ENCODE measurements around the gene RERE. TPM values are rescaled to one million over a fixed set of nuclear protein-coding genes. Genes with fewer than 3 reads are reported as not detected.
A peak's percentile ranks its signal among the peaks of the same experiment; 100 is the strongest.

RERE gene
- total RNA-seq, 2 donors from 2014 or later = 74.5 to 128 TPM

DNA sequence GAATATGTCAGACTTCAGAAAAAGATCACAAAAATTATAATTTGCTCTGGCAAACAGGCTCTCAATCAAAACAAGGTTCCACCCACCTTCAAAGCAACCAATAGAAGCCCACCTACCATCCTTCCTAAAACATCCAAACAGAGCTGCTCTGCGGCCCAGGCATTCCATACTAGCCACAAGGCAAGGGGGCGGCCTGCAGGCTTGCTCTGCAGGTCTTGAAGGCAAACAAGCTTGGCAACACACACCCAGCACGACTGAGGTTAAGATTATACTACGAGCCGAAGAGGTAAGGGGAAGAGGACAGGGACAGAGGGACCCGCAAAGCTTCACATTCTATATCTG lies 292.3 kb downstream of the RERE start:
- Histone ChIP-seq H3K9me3 (no peaks in the 10 kb centered on the region), H3K4me1 (peaks cover 26% of the 10 kb centered on the region), H3K27me3 (no peaks in the 10 kb centered on the region), H3K27ac (peak overlapping the region; percentile 60 to 84 (median 74)), H3K36me3 (replicated peaks in 1 of 2; ENCODE audit: insufficient read depth in 1 of 2, low read depth in 2 of 2) (no peaks in the 10 kb centered on the region), H3K4me3 (peak overlapping the region in 1 of 2 donors; percentile 4)
- intact Hi-C loops (cut with DNase I) = no loop called here
- peak; percentile 4 for ATAC-seq
- DNase-seq = peak in 2 of 4 donors; percentile 18 to 36
- TF ChIP-seq POLR2A (IDR thresholded peaks at IDR 0.05) = no peak
- WGBS, 2 donors = 3 to 10% methylated on average over 6 of the region's 6 CpGs

DNA sequence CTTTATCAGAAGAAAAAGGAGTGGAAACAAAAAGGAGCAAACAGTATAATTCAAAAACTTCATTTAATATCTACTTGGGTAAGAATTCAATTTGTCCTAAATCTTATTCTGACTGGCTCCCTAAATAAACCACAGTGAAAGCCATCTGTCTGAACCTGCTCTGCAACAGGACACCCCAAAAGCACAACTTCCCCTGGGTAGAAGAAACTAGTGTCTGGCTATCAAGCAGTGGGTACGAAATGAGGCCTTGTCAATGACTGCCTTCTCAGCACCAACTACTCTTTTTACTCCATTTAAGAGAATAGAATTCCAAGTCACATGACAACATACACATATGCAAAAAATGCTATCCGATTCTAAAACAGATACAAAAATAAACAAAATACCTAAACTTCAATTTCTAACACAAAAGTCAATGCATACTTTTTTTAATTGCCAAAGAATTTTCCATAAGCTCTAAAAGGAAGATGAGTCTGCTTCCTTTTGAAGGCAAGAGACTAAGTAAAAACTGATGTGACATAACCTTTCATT lies 292.7 kb downstream of the RERE start:
- TF ChIP-seq POLR2A (IDR thresholded peaks at IDR 0.05) = no peak
- TF ChIP-seq, protein P1, sequence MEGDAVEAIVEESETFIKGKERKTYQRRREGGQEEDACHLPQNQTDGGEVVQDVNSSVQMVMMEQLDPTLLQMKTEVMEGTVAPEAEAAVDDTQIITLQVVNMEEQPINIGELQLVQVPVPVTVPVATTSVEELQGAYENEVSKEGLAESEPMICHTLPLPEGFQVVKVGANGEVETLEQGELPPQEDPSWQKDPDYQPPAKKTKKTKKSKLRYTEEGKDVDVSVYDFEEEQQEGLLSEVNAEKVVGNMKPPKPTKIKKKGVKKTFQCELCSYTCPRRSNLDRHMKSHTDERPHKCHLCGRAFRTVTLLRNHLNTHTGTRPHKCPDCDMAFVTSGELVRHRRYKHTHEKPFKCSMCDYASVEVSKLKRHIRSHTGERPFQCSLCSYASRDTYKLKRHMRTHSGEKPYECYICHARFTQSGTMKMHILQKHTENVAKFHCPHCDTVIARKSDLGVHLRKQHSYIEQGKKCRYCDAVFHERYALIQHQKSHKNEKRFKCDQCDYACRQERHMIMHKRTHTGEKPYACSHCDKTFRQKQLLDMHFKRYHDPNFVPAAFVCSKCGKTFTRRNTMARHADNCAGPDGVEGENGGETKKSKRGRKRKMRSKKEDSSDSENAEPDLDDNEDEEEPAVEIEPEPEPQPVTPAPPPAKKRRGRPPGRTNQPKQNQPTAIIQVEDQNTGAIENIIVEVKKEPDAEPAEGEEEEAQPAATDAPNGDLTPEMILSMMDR (IDR thresholded peaks at IDR 0.05) = no peak
- peak overlapping the region in 3 of 4 donors; percentile 64 to 84 (median 83) for H3K27ac ChIP-seq
- no peaks in the 10 kb centered on the region for H3K36me3 ChIP-seq (replicated peaks in 1 of 2; ENCODE audit: insufficient read depth in 1 of 2, low read depth in 2 of 2)
- peak overlapping the region in 1 of 2 donors; percentile 8 for H3K4me3 ChIP-seq
- H3K4me1 ChIP-seq = peaks cover 26% of the 10 kb centered on the region
- intact Hi-C loops (cut with DNase I) = no loop called here
- H3K27me3 ChIP-seq = no peaks in the 10 kb centered on the region
- no peaks in the 10 kb centered on the region for H3K9me3 ChIP-seq
- 41 to 52% methylated on average over 2 of the region's 2 CpGs for WGBS, 2 donors
- DNase-seq (no peak), ATAC-seq (no peak)

DNA sequence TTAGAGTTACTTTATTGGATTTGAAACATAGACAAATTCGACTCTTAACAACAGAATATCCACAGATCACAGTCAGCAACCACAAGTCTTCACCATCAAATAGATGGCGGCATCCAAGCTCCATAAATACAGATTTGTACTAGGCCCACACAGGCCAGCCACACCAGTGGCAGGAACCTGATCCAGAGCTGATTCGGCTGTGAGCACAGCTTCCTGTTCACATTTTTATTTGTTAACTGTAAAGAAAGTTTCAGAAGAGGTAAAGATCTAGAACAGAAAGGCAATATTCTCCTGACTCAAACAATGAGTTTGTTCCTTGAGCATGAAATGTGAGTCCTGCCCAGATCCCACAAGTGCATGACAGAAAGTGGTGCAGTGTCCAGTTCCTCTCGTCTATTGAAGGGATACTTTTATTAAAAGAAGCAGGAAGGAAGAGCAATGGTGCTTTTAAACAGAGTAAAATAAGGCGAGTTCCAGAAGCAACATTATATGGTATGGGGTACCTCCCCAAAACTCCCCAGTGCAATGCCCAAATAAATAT lies 293.7 kb downstream of the RERE start:
- peaks cover 26% of the 10 kb centered on the region for H3K4me1 ChIP-seq
- H3K36me3 ChIP-seq (replicated peaks in 1 of 2; ENCODE audit: insufficient read depth in 1 of 2, low read depth in 2 of 2) = no peaks in the 10 kb centered on the region
- no peak overlapping the region for H3K4me3 ChIP-seq
- ATAC-seq (no peak), DNase-seq (no peak)
- H3K27me3 ChIP-seq = no peaks in the 10 kb centered on the region
- H3K27ac ChIP-seq = no peak overlapping the region
- no peaks in the 10 kb centered on the region for H3K9me3 ChIP-seq
- 68 to 78% methylated on average over 5 of the region's 5 CpGs for WGBS, 2 donors
- no peak for TF ChIP-seq POLR2A (IDR thresholded peaks at IDR 0.05)
- TF ChIP-seq, protein P1 (IDR thresholded peaks at IDR 0.05) = no peak
- intact Hi-C loops (cut with DNase I) = no loop called here

DNA sequence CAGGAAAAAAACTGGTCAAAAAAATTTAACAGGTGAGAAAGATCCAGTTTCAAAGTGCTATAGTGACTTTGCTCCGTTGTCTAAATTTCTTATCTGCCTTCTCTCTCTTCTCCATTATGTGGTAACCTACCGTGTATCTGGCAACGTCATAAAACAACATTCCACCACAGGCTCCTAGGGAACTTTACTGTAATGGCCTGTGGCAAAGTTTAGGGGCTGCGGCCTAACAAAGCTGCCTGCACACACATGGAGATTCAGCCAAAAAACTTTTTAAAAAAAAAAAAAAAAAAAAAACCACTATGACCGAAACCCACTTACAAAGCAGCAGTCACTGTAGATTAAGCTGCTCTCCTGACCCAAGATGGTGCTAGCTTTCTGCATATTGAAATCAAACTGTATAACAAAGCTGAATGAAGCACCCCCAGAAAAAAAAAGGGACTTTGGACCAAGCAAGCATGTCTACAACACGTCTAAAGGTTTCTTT lies 296.9 kb downstream of the RERE start:
- H3K9me3 ChIP-seq = no peaks in the 10 kb centered on the region
- WGBS, 2 donors = 53 to 64% methylated on average over 6 of the region's 6 CpGs
- DNase-seq (no peak), ATAC-seq (no peak)
- H3K36me3 ChIP-seq (replicated peaks in 1 of 2; ENCODE audit: insufficient read depth in 1 of 2, low read depth in 2 of 2) = no peaks in the 10 kb centered on the region
- intact Hi-C loops (cut with DNase I) = no loop called here
- no peak overlapping the region for H3K27ac ChIP-seq
- no peak overlapping the region for H3K4me3 ChIP-seq
- H3K27me3 ChIP-seq = no peaks in the 10 kb centered on the region
- TF ChIP-seq, protein P1 (IDR thresholded peaks at IDR 0.05) = no peak
- no peak for TF ChIP-seq POLR2A (IDR thresholded peaks at IDR 0.05)
- H3K4me1 ChIP-seq = peaks cover 33% of the 10 kb centered on the region

DNA sequence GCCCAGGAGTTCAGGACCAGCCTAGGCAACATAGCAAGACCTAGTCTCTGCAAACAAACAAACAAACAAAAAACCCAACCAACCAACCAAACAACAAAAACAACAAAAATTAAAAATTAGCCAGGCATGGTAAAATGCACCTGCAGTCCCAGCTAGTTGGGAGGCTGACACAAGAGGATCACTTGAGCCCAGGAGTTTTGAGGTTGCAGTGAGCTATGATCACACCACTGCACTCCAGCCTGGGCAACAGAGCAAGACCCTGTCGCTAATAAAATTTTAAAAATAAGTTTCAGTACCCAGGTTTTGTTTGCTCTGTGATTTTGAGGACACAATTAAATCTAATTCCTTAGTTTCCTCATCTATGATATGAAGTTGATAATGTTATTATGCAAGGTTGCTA lies 298.3 kb downstream of the RERE start:
- H3K27me3 ChIP-seq = no peaks in the 10 kb centered on the region
- H3K4me3 ChIP-seq = no peak overlapping the region
- peaks cover 20% of the 10 kb centered on the region for H3K4me1 ChIP-seq
- H3K27ac ChIP-seq = no peak overlapping the region
- 87 to 100% methylated on average over 1 of the region's 1 CpG for WGBS, 2 donors
- DNase-seq = no peak
- ATAC-seq = no peak
- intact Hi-C loops (cut with DNase I) = no loop called here
- H3K9me3 ChIP-seq = no peaks in the 10 kb centered on the region
- no peak for TF ChIP-seq POLR2A (IDR thresholded peaks at IDR 0.05)
- TF ChIP-seq, protein P1 (IDR thresholded peaks at IDR 0.05) = no peak
- H3K36me3 ChIP-seq (replicated peaks in 1 of 2; ENCODE audit: insufficient read depth in 1 of 2, low read depth in 2 of 2) = no peaks in the 10 kb centered on the region

Data from body of pancreas (tissue), 4 donors.